Measurements from ENCODE around the gene MRPL24. TPM values are rescaled to one million over a fixed set of nuclear protein-coding genes. Genes with fewer than 3 reads are reported as not detected.

MRPL24 gene
- total RNA-seq, 1 experiment from 2014 or later: 27.3 TPM

- Histone ChIP-seq H3K23ac (ENCODE audit: insufficient read length, low read depth, low read length) (no peak overlapping the region), H3K79me1 (ENCODE audit: insufficient read depth, low read depth, low read length, poor library complexity, severe bottlenecking) (no peaks in the 10 kb centered on the region), H4K91ac (ENCODE audit: insufficient read length, low read depth, low read length) (no peak overlapping the region), H3K14ac (ENCODE audit: insufficient read depth, low read length) (no peak overlapping the region), H2AK5ac (ENCODE audit: insufficient read length, low read length) (no peak overlapping the region), H3K4me1 (ENCODE audit: insufficient read depth, low read length) (peaks cover 8% of the 10 kb centered on the region; the same call in 1 of the 2 replicates), H2BK5ac (ENCODE audit: insufficient read length, low read length) (no peak overlapping the region), H4K8ac (replicated peaks; ENCODE audit: insufficient read length, low read depth, low read length) (no peak overlapping the region), H3K79me2 (ENCODE audit: insufficient read depth, low read length) (no peaks in the 10 kb centered on the region), H3K4ac (ENCODE audit: low read depth, low read length) (no peak overlapping the region), H2BK120ac (ENCODE audit: low read depth, low read length, poor library complexity, severe bottlenecking) (no peak overlapping the region), H3K56ac (ENCODE audit: insufficient read length, low read depth, low read length) (no peak overlapping the region), H3K18ac (ENCODE audit: insufficient read length, low read depth, low read length) (no peak overlapping the region), H2BK20ac (ENCODE audit: low read depth, low read length, poor library complexity, severe bottlenecking) (no peak overlapping the region), H3K23me2 (ENCODE audit: insufficient read length, low read depth, low read length, poor library complexity, severe bottlenecking) (peaks cover 39% of the 10 kb centered on the region), H3K27ac (ENCODE audit: insufficient read length, low read depth, low read length) (no peak overlapping the region), H3K4me2 (ENCODE audit: insufficient read depth, insufficient read length, low read length) (peak overlapping the region; percentile 83), H2AFZ (ENCODE audit: low read length) (no peak overlapping the region), H3K27me3 (ENCODE audit: insufficient read depth, low read length) (peaks cover 3% of the 10 kb centered on the region; the same call in 1 of the 2 replicates), H4K20me1 (ENCODE audit: control insufficient read depth, insufficient read depth, insufficient read length) (no peaks in the 10 kb centered on the region), H3K9ac (ENCODE audit: extremely low read depth, insufficient read length, low read length) (no peak overlapping the region), H2BK15ac (ENCODE audit: low read depth, low read length) (no peak overlapping the region), H2BK12ac (ENCODE audit: insufficient read length, low read depth, low read length) (no peak overlapping the region), H3K9me3 (ENCODE audit: control insufficient read depth, low read depth, low read length) (no peaks in the 10 kb centered on the region), H4K5ac (ENCODE audit: insufficient read length, low read depth, low read length) (no peak overlapping the region), H3T11ph (ENCODE audit: low read length) (no peak overlapping the region)
- Mint-ChIP-seq H3K36me3 (ENCODE audit: insufficient read depth in 1 of 3, low read depth in 3 of 3) (peaks cover 14 to 39% (median 28%) of the 10 kb centered on the region in 3 experiments), H3K27ac (no peak overlapping the region; a peak in 1 of 7 replicates), H3K9me3 (no peaks in the 10 kb centered on the region; a peak in 1 of 5 replicates), H3K4me1 (peaks cover 50 to 57% of the 10 kb centered on the region in 2 experiments), H3K27me3 (ENCODE audit: low read depth) (peaks cover 38% of the 10 kb centered on the region), H3K4me3 (peak overlapping the region; percentile 74 to 91)
- no CpG with 5 or more reads among the region's 4 CpGs for WGBS (ENCODE audit: extremely low coverage, insufficient read length, low lambda C conversion rate)
- TF ChIP-seq, protein P1, sequence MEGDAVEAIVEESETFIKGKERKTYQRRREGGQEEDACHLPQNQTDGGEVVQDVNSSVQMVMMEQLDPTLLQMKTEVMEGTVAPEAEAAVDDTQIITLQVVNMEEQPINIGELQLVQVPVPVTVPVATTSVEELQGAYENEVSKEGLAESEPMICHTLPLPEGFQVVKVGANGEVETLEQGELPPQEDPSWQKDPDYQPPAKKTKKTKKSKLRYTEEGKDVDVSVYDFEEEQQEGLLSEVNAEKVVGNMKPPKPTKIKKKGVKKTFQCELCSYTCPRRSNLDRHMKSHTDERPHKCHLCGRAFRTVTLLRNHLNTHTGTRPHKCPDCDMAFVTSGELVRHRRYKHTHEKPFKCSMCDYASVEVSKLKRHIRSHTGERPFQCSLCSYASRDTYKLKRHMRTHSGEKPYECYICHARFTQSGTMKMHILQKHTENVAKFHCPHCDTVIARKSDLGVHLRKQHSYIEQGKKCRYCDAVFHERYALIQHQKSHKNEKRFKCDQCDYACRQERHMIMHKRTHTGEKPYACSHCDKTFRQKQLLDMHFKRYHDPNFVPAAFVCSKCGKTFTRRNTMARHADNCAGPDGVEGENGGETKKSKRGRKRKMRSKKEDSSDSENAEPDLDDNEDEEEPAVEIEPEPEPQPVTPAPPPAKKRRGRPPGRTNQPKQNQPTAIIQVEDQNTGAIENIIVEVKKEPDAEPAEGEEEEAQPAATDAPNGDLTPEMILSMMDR (conservative IDR thresholded peaks at IDR 0.05): no peak
- DNase-seq: no peak
These were observed 37.1 kb downstream of the MRPL24 start for GRCh38 chr1:156703741-156704140.
